ENCODE measurements around the gene BHLHA9. TPM values are rescaled to one million over a fixed set of nuclear protein-coding genes. Genes with fewer than 3 reads are reported as not detected.

BHLHA9 gene
- total and polyA plus RNA-seq, 2 of the 8 experiments (the other 6 are each of a cell fraction or from before 2014, with no cell fraction given), result 0.29 to 0.34 TPM

DNA sequence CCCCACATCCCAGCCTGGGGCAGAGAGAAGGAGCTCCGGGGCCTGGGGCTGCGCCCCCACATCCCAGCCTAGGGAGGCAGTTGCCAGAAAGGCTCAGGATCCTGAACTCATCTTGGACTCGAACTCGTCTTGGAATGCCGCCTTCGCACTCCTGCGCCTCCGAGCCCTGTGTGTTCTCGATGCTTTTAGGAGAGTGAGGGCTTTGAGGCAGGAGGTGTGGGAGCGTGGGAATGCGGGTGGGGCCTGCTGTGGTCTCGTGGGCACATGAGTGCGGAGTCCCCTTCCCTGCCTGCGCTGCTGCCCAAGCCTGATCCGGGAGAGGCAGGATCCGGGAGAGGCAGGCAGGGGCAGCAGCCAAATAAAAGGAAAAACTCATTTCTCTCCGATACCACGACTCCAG lies 1.2 kb downstream of the BHLHA9 start (continued):
- TF ChIP-seq SIN3A (conservative IDR thresholded peaks at IDR 0.05 in 1 of 2, IDR thresholded peaks at IDR 0.05 in 1 of 2; ENCODE audit: low read depth in 1 of 2, low read length in 2 of 2), result no peak
- TF ChIP-seq HDAC6 (IDR thresholded peaks at IDR 0.05; ENCODE audit: low read depth, low read length), result no peak
